Mesenchymal stem cell (in vitro differentiated cells and primary cell): ENCODE results near the gene ULK3.

Source experiments
- DNase-seq: peaks from one replicate; pipeline ENCODE4 v3.0.0-alpha.2; 2013
- H2AFZ ChIP-seq: one replicate; pipeline ENCODE4 v1.6.1; 2013; ENCODE audit warnings: low read depth, mild to moderate bottlenecking, control low read depth, inconsistent platforms, low read length, moderate library complexity
- H2AK5ac ChIP-seq: 2 replicates; pipeline ENCODE4 v1.6.1; 2013; ENCODE audit warnings: low read length, moderate library complexity, mild to moderate bottlenecking, inconsistent platforms; ENCODE audit not compliant: severe bottlenecking
- H2BK120ac ChIP-seq: one replicate; pipeline ENCODE4 v1.6.1; 2013; ENCODE audit warnings: low read depth, mild to moderate bottlenecking, inconsistent platforms, low read length, moderate library complexity
- H2BK12ac ChIP-seq, 2 experiments: one replicate each; pipeline ENCODE4 v1.6.1; 2013; ENCODE audit warnings: inconsistent platforms in 2 of 2, low read length in 2 of 2, mild to moderate bottlenecking in 2 of 2, moderate library complexity in 2 of 2, control low read depth in 1 of 2
- H2BK15ac ChIP-seq: one replicate; pipeline ENCODE4 v1.6.1; 2013; ENCODE audit warnings: mild to moderate bottlenecking, low read depth, inconsistent platforms; ENCODE audit not compliant: poor library complexity, severe bottlenecking
- H2BK5ac ChIP-seq: 2 replicates; pipeline ENCODE4 v1.6.1; 2013; ENCODE audit warnings: low read depth, mild to moderate bottlenecking, low read length, control low read depth, inconsistent platforms; ENCODE audit not compliant: poor library complexity, severe bottlenecking
- H3K14ac ChIP-seq, 2 experiments: one replicate each; pipeline ENCODE4 v1.6.1; 2013; ENCODE audit warnings: inconsistent platforms in 2 of 2, low read length in 2 of 2, control low read depth in 1 of 2, mild to moderate bottlenecking in 1 of 2, moderate library complexity in 1 of 2
- H3K18ac ChIP-seq, 2 experiments: one replicate each; pipeline ENCODE4 v1.6.1; 2013; ENCODE audit warnings: inconsistent platforms in 2 of 2, low read length in 2 of 2, control low read depth in 1 of 2, low read depth in 1 of 2, mild to moderate bottlenecking in 1 of 2
- H3K23ac ChIP-seq, 2 experiments: one replicate each; pipeline ENCODE4 v1.6.1; 2013; ENCODE audit warnings: inconsistent platforms in 2 of 2, low read length in 2 of 2, mild to moderate bottlenecking in 2 of 2, moderate library complexity in 2 of 2, control low read depth in 1 of 2
- H3K27ac ChIP-seq: 2 replicates; pipeline ENCODE4 v1.5.1; 2013; ENCODE audit warnings: mild to moderate bottlenecking, moderate library complexity, low read length, control low read depth, inconsistent platforms; ENCODE audit not compliant: poor library complexity, severe bottlenecking
- H3K27me3 ChIP-seq, 2 experiments: 2 replicates each; pipeline versions ENCODE4 v1.6.1 to v1.7.0; 2013; ENCODE audit warnings: low read length in 2 of 2, mild to moderate bottlenecking in 2 of 2, moderate library complexity in 2 of 2, control low read depth in 1 of 2, inconsistent platforms in 1 of 2; ENCODE audit not compliant: control insufficient read depth in 1 of 2, insufficient read depth in 1 of 2
- H3K36me3 ChIP-seq, 2 experiments: 2 replicates each; pipeline versions ENCODE4 v1.6.1 to v1.7.0; 2013; ENCODE audit warnings: low read length in 2 of 2, control low read depth in 1 of 2, inconsistent platforms in 1 of 2, low read depth in 1 of 2, mild to moderate bottlenecking in 1 of 2; ENCODE audit not compliant: insufficient read depth in 2 of 2, control insufficient read depth in 1 of 2
- H3K4ac ChIP-seq, 2 experiments: one replicate each; pipeline ENCODE4 v1.6.1; 2013; ENCODE audit warnings: inconsistent platforms in 2 of 2, low read length in 2 of 2, mild to moderate bottlenecking in 2 of 2, moderate library complexity in 2 of 2, control low read depth in 1 of 2, low read depth in 1 of 2
- H3K4me1 ChIP-seq: 2 replicates; pipeline ENCODE4 v1.6.1; 2013; ENCODE audit warnings: low read depth, low read length, control low read depth; ENCODE audit not compliant: control insufficient read depth, insufficient read depth
- H3K4me2 ChIP-seq: 2 replicates; pipeline ENCODE4 v1.6.1; 2013; ENCODE audit warnings: low read length, mild to moderate bottlenecking, inconsistent platforms; ENCODE audit not compliant: poor library complexity, severe bottlenecking
- H3K4me3 ChIP-seq, 2 experiments: 2 replicates each; pipeline versions ENCODE4 v1.5.1 to v1.7.0; 2013; ENCODE audit warnings: low read length in 2 of 2, mild to moderate bottlenecking in 2 of 2, control low read depth in 1 of 2, low read depth in 1 of 2; ENCODE audit not compliant: insufficient read depth in 1 of 2
- H3K79me1 ChIP-seq: replicated peaks from 2 replicates; pipeline ENCODE4 v1.6.1; 2013; ENCODE audit warnings: mild to moderate bottlenecking, control low read depth, low read length, inconsistent platforms; ENCODE audit not compliant: poor library complexity, severe bottlenecking
- H3K9ac ChIP-seq: 2 replicates; pipeline ENCODE4 v1.7.0; 2013; ENCODE audit warnings: mild to moderate bottlenecking, low read length, moderate library complexity
- H3K9me3 ChIP-seq: 2 replicates; pipeline ENCODE4 v1.7.0; 2013; ENCODE audit warnings: mild to moderate bottlenecking, low read length; ENCODE audit not compliant: control insufficient read depth
- H4K8ac ChIP-seq: one replicate; pipeline ENCODE4 v1.6.1; 2013; ENCODE audit warnings: inconsistent platforms, mild to moderate bottlenecking, low read length, moderate library complexity
- H4K91ac ChIP-seq: one replicate; pipeline ENCODE4 v1.6.1; 2013; ENCODE audit warnings: mild to moderate bottlenecking, low read length, inconsistent platforms
- WGBS: methylation state at CpG from one replicate; pipeline ENCODE4 v1.1.7; 2013; ENCODE audit warnings: mixed read lengths; 5-methylcytosine and 5-hydroxymethylcytosine counted together

Gene ULK3

DNA sequence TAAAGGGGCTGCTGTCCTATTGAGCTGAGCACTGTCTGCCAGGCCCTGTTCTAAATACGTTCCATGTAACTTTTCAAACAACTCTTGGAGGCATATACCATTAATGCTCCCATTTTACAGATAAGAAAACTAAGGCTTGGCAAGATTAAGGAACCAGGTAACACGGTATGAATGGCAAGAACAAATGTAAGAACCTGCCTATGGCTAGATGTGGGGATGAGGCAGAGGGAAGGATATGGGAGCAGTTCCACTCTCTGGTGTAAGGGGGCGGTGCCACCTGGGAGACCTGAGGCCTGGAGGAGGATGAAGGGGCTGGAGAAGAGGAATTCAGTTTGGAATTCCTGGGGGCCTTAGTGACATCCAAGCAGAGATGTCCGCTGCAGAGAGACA lies 34.1 kb downstream of the ULK3 start:
- WGBS = 67% methylated on average over 3 of the region's 4 CpGs
- H3K27me3 ChIP-seq = peaks cover 0 to 3% of the 10 kb centered on the region in 2 experiments
- no peak for DNase-seq

GRCh38 chr15:74808078-74808839 lies 34.7 kb downstream of the ULK3 start:
- peaks cover under 1% of the 10 kb centered on the region for H3K79me1 ChIP-seq
- H3K27me3 ChIP-seq = peaks cover 0 to 2% of the 10 kb centered on the region in 2 experiments
- H2BK5ac ChIP-seq = no peak overlapping the region
- no peak overlapping the region for H2AFZ ChIP-seq
- H3K4ac ChIP-seq = no peak overlapping the region
- no peak overlapping the region for H3K18ac ChIP-seq
- no peak overlapping the region for H4K8ac ChIP-seq
- H2BK12ac ChIP-seq = peak overlapping the region in 1 of 2 experiments; percentile 42
- H4K91ac ChIP-seq = no peak overlapping the region
- H3K9ac ChIP-seq = no peak overlapping the region
- peaks cover 12% of the 10 kb centered on the region for H3K4me1 ChIP-seq
- H3K14ac ChIP-seq = no peak overlapping the region
- H3K4me2 ChIP-seq = no peak overlapping the region
- WGBS = 89% methylated on average over 17 of the region's 18 CpGs
- no peak overlapping the region for H2BK120ac ChIP-seq
- no peak overlapping the region for H3K23ac ChIP-seq
- H3K27ac ChIP-seq = no peak overlapping the region
- no peak for DNase-seq
- no peak overlapping the region for H2BK15ac ChIP-seq
- H2AK5ac ChIP-seq = no peak overlapping the region
- no peaks in the 10 kb centered on the region for H3K9me3 ChIP-seq
- H3K4me3 ChIP-seq = no peak overlapping the region
- peaks cover 12 to 23% of the 10 kb centered on the region in 2 experiments for H3K36me3 ChIP-seq

More for the DNA sequence above, 34.1 kb downstream of the ULK3 start:
- no peak overlapping the region for H3K23ac ChIP-seq
- peaks cover 12% of the 10 kb centered on the region for H3K4me1 ChIP-seq
- no peak overlapping the region for H2BK120ac ChIP-seq
- H3K4me3 ChIP-seq = no peak overlapping the region
- no peak overlapping the region for H3K27ac ChIP-seq
- no peak overlapping the region for H3K4ac ChIP-seq
- peaks cover 7 to 17% of the 10 kb centered on the region in 2 experiments for H3K36me3 ChIP-seq
- H3K14ac ChIP-seq = no peak overlapping the region
- H3K79me1 ChIP-seq = no peaks in the 10 kb centered on the region
- H2BK12ac ChIP-seq = no peak overlapping the region
- H2BK5ac ChIP-seq = no peak overlapping the region
- H3K9me3 ChIP-seq = no peaks in the 10 kb centered on the region
- H3K4me2 ChIP-seq = no peak overlapping the region
- no peak overlapping the region for H3K18ac ChIP-seq
- no peak overlapping the region for H2AK5ac ChIP-seq
- H4K8ac ChIP-seq = no peak overlapping the region
- H2BK15ac ChIP-seq = no peak overlapping the region
- H4K91ac ChIP-seq = no peak overlapping the region
- H3K9ac ChIP-seq = no peak overlapping the region
- H2AFZ ChIP-seq = no peak overlapping the region

DNA sequence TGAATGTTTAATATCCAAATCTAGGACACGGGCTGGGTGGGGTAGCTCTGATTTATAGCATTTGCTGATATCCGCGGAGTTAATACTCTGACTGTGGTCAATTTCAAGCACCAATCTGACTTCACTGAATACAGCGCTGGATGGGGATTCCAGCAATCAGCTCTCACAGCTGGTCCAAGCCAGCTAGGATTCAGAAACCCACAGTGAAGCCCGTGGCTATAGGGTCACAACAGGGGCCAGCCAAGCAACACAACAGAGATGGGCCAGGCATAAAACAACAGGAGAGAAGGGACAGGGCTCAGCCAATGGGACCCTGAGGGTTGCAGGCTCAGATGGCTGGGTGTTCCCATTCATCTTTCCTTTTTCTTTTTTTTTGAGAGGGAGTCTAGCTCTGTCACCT lies 35.7 kb downstream of the ULK3 start:
- Histone ChIP-seq H4K91ac (no peak overlapping the region), H2BK15ac (no peak overlapping the region), H3K4me3 (no peak overlapping the region), H2BK5ac (no peak overlapping the region), H3K27me3 (no peaks in the 10 kb centered on the region), H2AK5ac (no peak overlapping the region), H3K4ac (no peak overlapping the region), H3K79me1 (peaks cover 6% of the 10 kb centered on the region), H3K9ac (no peak overlapping the region), H3K4me1 (peaks cover 12% of the 10 kb centered on the region), H2BK12ac (no peak overlapping the region), H2BK120ac (no peak overlapping the region), H3K36me3 (peaks cover 22 to 33% of the 10 kb centered on the region in 2 experiments), H3K23ac (no peak overlapping the region), H4K8ac (no peak overlapping the region), H3K14ac (no peak overlapping the region), H2AFZ (no peak overlapping the region), H3K18ac (no peak overlapping the region), H3K9me3 (no peaks in the 10 kb centered on the region), H3K27ac (no peak overlapping the region), H3K4me2 (no peak overlapping the region)
- DNase-seq = no peak
- 90% methylated on average over 5 of the region's 5 CpGs for WGBS

DNA sequence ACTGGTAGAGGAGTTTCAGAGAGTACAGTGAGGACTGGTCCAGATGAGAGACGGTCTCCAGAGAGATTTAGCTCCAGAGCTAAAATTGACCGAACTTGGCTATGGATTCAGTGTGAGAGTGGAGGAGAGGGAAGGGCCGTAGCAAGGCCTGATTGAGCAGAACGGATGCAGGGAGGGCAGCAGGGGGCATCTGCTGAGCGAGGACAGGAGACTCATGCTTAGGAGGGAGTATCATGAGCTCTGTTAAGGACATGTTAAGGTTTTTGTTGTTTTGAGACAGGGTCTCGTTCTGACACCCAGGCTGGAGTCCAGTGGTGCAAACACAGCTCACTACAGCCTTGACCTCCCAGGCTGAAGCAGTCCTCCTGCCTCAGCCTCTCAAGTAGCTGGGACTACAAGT lies 38.0 kb downstream of the ULK3 start:
- Histone ChIP-seq H2BK15ac (no peak overlapping the region), H2BK5ac (no peak overlapping the region), H2AFZ (no peak overlapping the region), H3K4ac (no peak overlapping the region), H3K36me3 (peaks cover 43 to 56% of the 10 kb centered on the region in 2 experiments), H3K23ac (no peak overlapping the region), H2BK12ac (no peak overlapping the region), H3K27me3 (no peaks in the 10 kb centered on the region), H2BK120ac (no peak overlapping the region), H3K9me3 (no peaks in the 10 kb centered on the region), H3K14ac (no peak overlapping the region), H3K9ac (no peak overlapping the region), H3K27ac (no peak overlapping the region), H3K4me2 (no peak overlapping the region), H3K4me3 (no peak overlapping the region), H3K79me1 (peaks cover 11% of the 10 kb centered on the region), H4K8ac (no peak overlapping the region), H2AK5ac (no peak overlapping the region), H3K4me1 (peaks cover 19% of the 10 kb centered on the region), H3K18ac (no peak overlapping the region), H4K91ac (no peak overlapping the region)
- WGBS = 90% methylated on average over 6 of the region's 6 CpGs
- DNase-seq = no peak
